ENCODE measurements around the gene SH3BP5L.
"Not testable (repeated sequence)": the region's sequence is repeated elsewhere in the genome, so short reads cannot be mapped to it uniquely, and the experiment has no call there.

DNA sequence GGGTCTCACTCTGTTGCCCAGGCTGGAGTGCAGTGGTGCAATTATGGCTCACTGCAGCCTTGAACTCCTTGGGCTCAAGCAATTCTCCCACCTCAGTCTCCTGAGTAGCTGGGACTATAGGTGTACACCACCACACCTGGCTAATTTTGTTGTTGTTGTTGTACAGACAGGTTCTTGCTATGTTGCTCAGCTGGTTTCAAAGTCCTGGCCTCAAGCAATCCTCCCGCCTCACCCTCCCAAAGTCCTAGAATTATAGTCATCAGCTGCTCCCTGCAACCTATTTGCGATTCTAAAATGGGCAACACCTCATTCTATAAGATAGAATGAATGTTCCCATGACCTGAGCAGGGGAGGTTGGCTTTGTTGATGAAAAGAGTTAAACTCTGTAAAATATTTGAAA, 36.4 kb downstream of the SH3BP5L start:
- TF ChIP-seq, protein P1, sequence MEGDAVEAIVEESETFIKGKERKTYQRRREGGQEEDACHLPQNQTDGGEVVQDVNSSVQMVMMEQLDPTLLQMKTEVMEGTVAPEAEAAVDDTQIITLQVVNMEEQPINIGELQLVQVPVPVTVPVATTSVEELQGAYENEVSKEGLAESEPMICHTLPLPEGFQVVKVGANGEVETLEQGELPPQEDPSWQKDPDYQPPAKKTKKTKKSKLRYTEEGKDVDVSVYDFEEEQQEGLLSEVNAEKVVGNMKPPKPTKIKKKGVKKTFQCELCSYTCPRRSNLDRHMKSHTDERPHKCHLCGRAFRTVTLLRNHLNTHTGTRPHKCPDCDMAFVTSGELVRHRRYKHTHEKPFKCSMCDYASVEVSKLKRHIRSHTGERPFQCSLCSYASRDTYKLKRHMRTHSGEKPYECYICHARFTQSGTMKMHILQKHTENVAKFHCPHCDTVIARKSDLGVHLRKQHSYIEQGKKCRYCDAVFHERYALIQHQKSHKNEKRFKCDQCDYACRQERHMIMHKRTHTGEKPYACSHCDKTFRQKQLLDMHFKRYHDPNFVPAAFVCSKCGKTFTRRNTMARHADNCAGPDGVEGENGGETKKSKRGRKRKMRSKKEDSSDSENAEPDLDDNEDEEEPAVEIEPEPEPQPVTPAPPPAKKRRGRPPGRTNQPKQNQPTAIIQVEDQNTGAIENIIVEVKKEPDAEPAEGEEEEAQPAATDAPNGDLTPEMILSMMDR (IDR thresholded peaks at IDR 0.05), result not testable (repeated sequence)
- TF ChIP-seq POLR2A, EP300, POLR2AphosphoS5 (IDR thresholded peaks at IDR 0.05): not testable (repeated sequence)

Data from gastroesophageal sphincter (tissue), 3 donors.